Subcutaneous abdominal adipose tissue (tissue), 5 donors: ENCODE measurements around the gene FMNL2.

Experiments
- H3K27ac ChIP-seq: one replicate; pipeline ENCODE4 v1.7.0; 2013; ENCODE audit warnings: low read depth, mild to moderate bottlenecking, inconsistent platforms, low read length, moderate library complexity
- H3K27me3 ChIP-seq, 5 donors: one replicate each; pipeline ENCODE4 v1.7.0; 2013; ENCODE audit warnings: low read length in 5 of 5, inconsistent platforms in 1 of 5; ENCODE audit not compliant: control insufficient read depth in 5 of 5, insufficient read depth in 4 of 5
- H3K36me3 ChIP-seq, 5 donors: one replicate each; pipeline ENCODE4 v1.7.0; 2013; ENCODE audit warnings: low read length in 5 of 5; ENCODE audit not compliant: control insufficient read depth in 5 of 5, insufficient read depth in 5 of 5
- H3K4me1 ChIP-seq, 5 donors: one replicate each; pipeline ENCODE4 v1.7.0; 2013; ENCODE audit warnings: low read length in 5 of 5, mild to moderate bottlenecking in 3 of 5, moderate library complexity in 1 of 5; ENCODE audit not compliant: control insufficient read depth in 5 of 5, insufficient read depth in 5 of 5
- H3K4me3 ChIP-seq, 5 donors: one replicate each; pipeline ENCODE4 v1.7.0; 2013; ENCODE audit warnings: low read length in 5 of 5, low read depth in 1 of 5
- H3K9ac ChIP-seq, 5 donors: one replicate each; pipeline ENCODE4 v1.7.0; 2013; ENCODE audit warnings: low read length in 5 of 5, mild to moderate bottlenecking in 4 of 5, moderate library complexity in 3 of 5
- H3K9me3 ChIP-seq, 5 donors: one replicate each; pipeline ENCODE4 v1.7.0; 2013; ENCODE audit warnings: low read length in 5 of 5; ENCODE audit not compliant: control insufficient read depth in 5 of 5
- donor health status: healthy.
- donor health status: healthy.
- donor health status: healthy.
- donor health status: healthy.
- donor health status: healthy.

The FMNL2 gene

GRCh38 chr2:152462779-152463178 lies 127.8 kb downstream of the FMNL2 start:
- Histone ChIP-seq H3K4me1 (peaks cover 11 to 42% (median 40%) of the 10 kb centered on the region in 5 donors), H3K4me3 (no peak overlapping the region), H3K9ac (no peak overlapping the region), H3K36me3 (no peaks in the 10 kb centered on the region), H3K9me3 (no peaks in the 10 kb centered on the region), H3K27me3 (no peaks in the 10 kb centered on the region), H3K27ac (no peak overlapping the region)

- Histone ChIP-seq H3K9ac (peak overlapping the region in 3 of 5 donors; percentile 28 to 69 (median 54)), H3K27ac (peak overlapping the region; percentile 81), H3K4me3 (peak overlapping the region in 4 of 5 donors; percentile 25 to 43 (median 42)), H3K4me1 (peaks cover 11 to 60% (median 58%) of the 10 kb centered on the region in 5 donors), H3K27me3 (no peaks in the 10 kb centered on the region), H3K9me3 (no peaks in the 10 kb centered on the region), H3K36me3 (no peaks in the 10 kb centered on the region)
Measured at GRCh38 chr2:152464851-152465470, 130.0 kb downstream of the FMNL2 start.

GRCh38 chr2:152465541-152465940 lies 130.6 kb downstream of the FMNL2 start:
- Histone ChIP-seq H3K27ac (peak overlapping the region; percentile 81), H3K9ac (peak overlapping the region in 1 of 5 donors; percentile 28), H3K27me3 (no peaks in the 10 kb centered on the region), H3K4me1 (peaks cover 11 to 61% (median 58%) of the 10 kb centered on the region in 5 donors), H3K36me3 (no peaks in the 10 kb centered on the region), H3K9me3 (no peaks in the 10 kb centered on the region), H3K4me3 (no peak overlapping the region)

GRCh38 chr2:152466041-152466440 lies 131.1 kb downstream of the FMNL2 start:
- Histone ChIP-seq H3K36me3 (no peaks in the 10 kb centered on the region), H3K9me3 (no peaks in the 10 kb centered on the region), H3K4me3 (no peak overlapping the region), H3K27me3 (no peaks in the 10 kb centered on the region), H3K9ac (no peak overlapping the region), H3K27ac (peak overlapping the region; percentile 81), H3K4me1 (peaks cover 11 to 64% (median 59%) of the 10 kb centered on the region in 5 donors)

GRCh38 chr2:152466980-152467676 lies 132.2 kb downstream of the FMNL2 start:
- Histone ChIP-seq H3K4me1 (peaks cover 11 to 67% (median 61%) of the 10 kb centered on the region in 5 donors), H3K9ac (peak overlapping the region in 1 of 5 donors; percentile 2)

GRCh38 chr2:152467677-152468410 lies 132.9 kb downstream of the FMNL2 start:
- Histone ChIP-seq H3K27ac (peak overlapping the region; percentile 81), H3K9ac (no peak overlapping the region), H3K36me3 (no peaks in the 10 kb centered on the region), H3K9me3 (no peaks in the 10 kb centered on the region), H3K4me1 (peaks cover 11 to 67% (median 61%) of the 10 kb centered on the region in 5 donors), H3K4me3 (no peak overlapping the region), H3K27me3 (no peaks in the 10 kb centered on the region)

More at GRCh38 chr2:152466980-152467676, 132.2 kb downstream of the FMNL2 start:
- H3K4me3 ChIP-seq: no peak overlapping the region
- H3K27me3 ChIP-seq: no peaks in the 10 kb centered on the region
- H3K36me3 ChIP-seq: no peaks in the 10 kb centered on the region
- no peaks in the 10 kb centered on the region for H3K9me3 ChIP-seq
- H3K27ac ChIP-seq: peak overlapping the region; percentile 81

GRCh38 chr2:152468899-152469692 lies 134.1 kb downstream of the FMNL2 start:
- Histone ChIP-seq H3K4me3 (peak overlapping the region in 2 of 5 donors; percentile 20 to 21), H3K27me3 (no peaks in the 10 kb centered on the region), H3K9me3 (no peaks in the 10 kb centered on the region), H3K4me1 (peaks cover 11 to 63% (median 56%) of the 10 kb centered on the region in 5 donors), H3K9ac (peak overlapping the region in 1 of 5 donors; percentile 9), H3K36me3 (no peaks in the 10 kb centered on the region), H3K27ac (peak overlapping the region; percentile 81)

GRCh38 chr2:152470861-152471854 lies 136.2 kb downstream of the FMNL2 start:
- no peak overlapping the region for H3K4me3 ChIP-seq
- H3K4me1 ChIP-seq: peaks cover 4 to 42% (median 36%) of the 10 kb centered on the region in 5 donors
- H3K36me3 ChIP-seq: no peaks in the 10 kb centered on the region
- H3K9me3 ChIP-seq: no peaks in the 10 kb centered on the region
- H3K27me3 ChIP-seq: no peaks in the 10 kb centered on the region
- no peak overlapping the region for H3K9ac ChIP-seq
- H3K27ac ChIP-seq: no peak overlapping the region

- Histone ChIP-seq H3K4me3 (no peak overlapping the region), H3K9me3 (no peaks in the 10 kb centered on the region), H3K4me1 (peaks cover 2 to 29% (median 23%) of the 10 kb centered on the region in 5 donors), H3K27ac (no peak overlapping the region), H3K36me3 (no peaks in the 10 kb centered on the region), H3K27me3 (no peaks in the 10 kb centered on the region), H3K9ac (no peak overlapping the region)
Measured at GRCh38 chr2:152472481-152472887, 137.5 kb downstream of the FMNL2 start.
